Endothelial cell of umbilical vein (primary cell): ENCODE results near the gene PLA2G1B. TPM values are rescaled to one million over a fixed set of nuclear protein-coding genes. Genes with fewer than 3 reads are reported as not detected.

Experiments
- BruUV-seq: library from RNA; stranded (reverse); fragments of 400-500 nt; replicated peaks from 2 replicates; lab custom pipeline; 2021; lab: Mats Ljungman, UMichigan
- CTCF ChIA-PET: fragments of 300-600, 350-600 bp; sonication (Branson Sonifier 250); formaldehyde crosslinking; loops from one replicate; lab custom pipeline; 2021; ENCODE audit warnings: antibody characterized with exemption, inconsistent platforms; lab: Charles Lee
- POLR2A ChIA-PET: fragments of 300-600, 350-600 bp; sonication (Branson Sonifier 250); formaldehyde crosslinking; loops from one replicate; lab custom pipeline; 2021; ENCODE audit warnings: antibody characterized with exemption, inconsistent platforms; lab: Charles Lee
- DNase-seq: peaks from one replicate; pipeline ENCODE4 v3.0.0-alpha.2; 2011; ENCODE audit warnings: low read depth, low spot score
- FAIRE-seq: peaks from 2 replicates; lab custom pipeline; 2011; peaks lifted over from hg19 to GRCh38; lab: Jason Lieb, UNC
- H2AFZ ChIP-seq: 2 replicates; pipeline ENCODE4 v1.6.0; 2012; ENCODE audit warnings: low read depth, low read length, control low read depth, inconsistent platforms
- H3K27ac ChIP-seq: 2 replicates; pipeline ENCODE4 v1.5.1; 2011; ENCODE audit warnings: low read depth, mild to moderate bottlenecking, control low read depth, low read length, moderate library complexity; ENCODE audit not compliant: insufficient read depth
- H3K27me3 ChIP-seq, 2 experiments: 2 replicates each; pipeline versions ENCODE4 v1.6.0 to v1.6.1; 2011; ENCODE audit warnings: low read length in 2 of 2, mixed read lengths in 1 of 2; ENCODE audit not compliant: control insufficient read depth in 2 of 2, insufficient read depth in 2 of 2
- H3K36me3 ChIP-seq, 2 experiments: 2 replicates in 1 of 2; 3 replicates in 1 of 2; pipeline ENCODE4 v1.5.1; 2011; ENCODE audit warnings: low read length in 2 of 2, mild to moderate bottlenecking in 1 of 2, moderate library complexity in 1 of 2; ENCODE audit not compliant: control insufficient read depth in 2 of 2, insufficient read depth in 2 of 2; ENCODE audit errors: extremely low read depth in 1 of 2
- H3K4me1 ChIP-seq: 3 replicates; pipeline ENCODE4 v1.5.1; 2011; ENCODE audit warnings: mild to moderate bottlenecking, low read length; ENCODE audit not compliant: control insufficient read depth, insufficient read depth; ENCODE audit errors: extremely low read depth
- H3K4me2 ChIP-seq: 2 replicates; pipeline ENCODE4 v1.6.1; 2011; ENCODE audit warnings: low read length, control low read depth, mixed read lengths; ENCODE audit not compliant: insufficient read depth
- H3K4me3 ChIP-seq, 3 experiments: fragments of 200-600 bp in 1 of 3; sonication (generic), shearing (Covaris generic) in 1 of 3; replicated peaks in 1 of 3; 2 replicates each; pipeline ENCODE4 v1.5.1; 2011 to 2016; ENCODE audit warnings: control low read depth in 3 of 3, low read length in 3 of 3, mild to moderate bottlenecking in 2 of 3, inconsistent platforms in 1 of 3, low read depth in 1 of 3, moderate library complexity in 1 of 3; ENCODE audit not compliant: insufficient read depth in 1 of 3
- H3K79me2 ChIP-seq: 2 replicates; pipeline ENCODE4 v1.6.0; 2012; ENCODE audit warnings: low read length, inconsistent platforms; ENCODE audit not compliant: control insufficient read depth, insufficient read depth
- H3K9ac ChIP-seq: replicated peaks from 2 replicates; pipeline ENCODE3; 2011; ENCODE audit warnings: low read length, control low read depth; ENCODE audit not compliant: insufficient read depth; ENCODE audit errors: extremely low read depth
- H3K9me1 ChIP-seq: replicated peaks from 3 replicates; pipeline ENCODE4 v1.6.0; 2011; ENCODE audit warnings: mild to moderate bottlenecking, low read length; ENCODE audit not compliant: control insufficient read depth, insufficient read depth; ENCODE audit errors: extremely low read depth
- H3K9me3 ChIP-seq: replicated peaks from 2 replicates; pipeline ENCODE4 v1.5.1; 2012; ENCODE audit warnings: low read length, inconsistent platforms; ENCODE audit not compliant: control insufficient read depth, insufficient read depth
- H4K20me1 ChIP-seq: replicated peaks from 2 replicates; pipeline ENCODE3; 2011; ENCODE audit warnings: mild to moderate bottlenecking, low read length; ENCODE audit not compliant: control insufficient read depth, insufficient read depth; ENCODE audit errors: extremely low read depth
- CTCF ChIP-seq, 2 donors: IDR thresholded peaks; 1 replicate in 1 of 2; 2 replicates in 1 of 2; pipeline ENCODE4 v1.5.1; 2011; ENCODE audit warnings: low read length in 2 of 2, mild to moderate bottlenecking in 2 of 2, moderate library complexity in 2 of 2, control low read depth in 1 of 2, inconsistent platforms in 1 of 2, low read depth in 1 of 2; ENCODE audit not compliant: insufficient read depth in 1 of 2; ENCODE audit errors: extremely low read depth in 1 of 2
- EZH2 ChIP-seq: IDR thresholded peaks from 2 replicates; pipeline ENCODE4 v1.6.1; 2012; ENCODE audit warnings: borderline replicate concordance, low read depth, mild to moderate bottlenecking, moderate library complexity, low read length, inconsistent platforms; ENCODE audit not compliant: severe bottlenecking
- FOS ChIP-seq: IDR thresholded peaks from 2 replicates; pipeline ENCODE4 v1.6.1; 2011; ENCODE audit warnings: mild to moderate bottlenecking, low read length, moderate library complexity, borderline replicate concordance; ENCODE audit not compliant: insufficient read depth
- GATA2 ChIP-seq: IDR thresholded peaks from 2 replicates; pipeline ENCODE4 v1.7.0; 2011; ENCODE audit warnings: low read depth, mild to moderate bottlenecking, moderate library complexity, mixed read lengths, low read length; ENCODE audit not compliant: insufficient read length, insufficient read depth
- JUN ChIP-seq: IDR thresholded peaks from 2 replicates; pipeline ENCODE4 v1.6.1; 2011; ENCODE audit warnings: borderline replicate concordance, low read depth; ENCODE audit not compliant: insufficient read length, insufficient read depth
- MYC ChIP-seq: IDR thresholded peaks from one replicate; pipeline ENCODE4 v1.6.1; 2011; ENCODE audit warnings: mild to moderate bottlenecking, low read depth, low read length
- POLR2A ChIP-seq: IDR thresholded peaks from 2 replicates; pipeline ENCODE4 v1.6.1; 2012; ENCODE audit warnings: low read depth, mild to moderate bottlenecking, control low read depth, low read length
- POLR2AphosphoS5 ChIP-seq: IDR thresholded peaks from 2 replicates; pipeline ENCODE4 v1.6.1; 2012; ENCODE audit warnings: low read depth, mild to moderate bottlenecking, control low read depth, low read length, moderate library complexity; ENCODE audit not compliant: insufficient read depth
- dilution Hi-C: fragments of 300-500 bp; cut with MboI; formaldehyde crosslinking; loops from one replicate; pipeline ENCODE4 v1.15.0; 2019; ENCODE audit warnings: low sequenced_read_pairs; ENCODE audit not compliant: extremely low pct_ligation_motif_present
- intact Hi-C: fragments of 100-400 bp; cut with micrococcal nuclease; formaldehyde crosslinking; loops from one replicate; pipeline ENCODE4 v1.10.0; 2022
- polyA plus RNA-seq, 4 experiments: library from polyadenylated mRNA; depleted of rRNA in 3 of 4; stranded (reverse) in 3 of 4; unstranded in 1 of 4; fragments of >200 nt; gene quantifications; 2 replicates each; pipeline versions ENCODE4 v1.2.1 to v1.2.3, GENCODE V29; 2011 to 2012; ENCODE audit warnings: missing spikeins in 1 of 4
- total RNA-seq: library from RNA; stranded (reverse); gene quantifications from 2 replicates; pipeline ENCODE4 v1.2.3, GENCODE V29; 2021
- TF ChIP-seq, protein P1 (sequence below): IDR thresholded peaks from 2 replicates; pipeline ENCODE4 v1.6.1; 2011; ENCODE audit not compliant: insufficient read depth, insufficient read length

The PLA2G1B gene
- total and polyA plus RNA-seq, 2 donors (not counting 3 experiments of a cell fraction or from before 2014, with no cell fraction given) = not detected

DNA sequence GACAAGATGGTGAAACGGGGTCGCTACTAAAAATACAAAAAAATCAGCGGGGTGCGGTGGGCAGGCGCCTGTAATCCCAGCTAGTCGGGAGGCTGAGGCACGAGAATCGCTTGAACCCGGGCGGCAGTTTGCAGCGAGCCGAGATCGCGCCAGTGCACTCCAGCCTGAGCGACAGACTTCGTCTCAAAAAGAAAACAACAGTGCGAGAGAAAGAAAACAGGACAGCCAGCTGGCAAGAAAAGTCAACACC is 35.2 kb downstream of the PLA2G1B start:
- ChIA-PET POLR2A (interaction anchor here (0.5 to 4.9 kb wide), 18 partner anchors 9 to 125 kb away, joined by 3 to 211 read pairs (median 20); partner anchors contain the start of genes PXN, RPLP0 and SIRT4), CTCF (interaction anchor here (1.5 to 4.9 kb wide), 5 partner anchors 10 to 66 kb away, joined by 5 to 99 read pairs (median 47); partner anchors contain the start of genes PXN and SIRT4)
- dilution Hi-C loops = no loop called here
- Histone ChIP-seq H3K9me3 (no peaks in the 10 kb centered on the region), H3K79me2 (no peaks in the 10 kb centered on the region), H3K27ac (peak overlapping the region; percentile 100), H3K9me1 (no peaks in the 10 kb centered on the region), H2AFZ (no peak overlapping the region), H4K20me1 (no peaks in the 10 kb centered on the region), H3K4me3 (peak overlapping the region; percentile 22 to 64 (median 45)), H3K4me1 (peaks cover 9% of the 10 kb centered on the region), H3K4me2 (peak overlapping the region; percentile 80), H3K27me3 (no peaks in the 10 kb centered on the region), H3K9ac (peak overlapping the region; percentile 100), H3K36me3 (no peaks in the 10 kb centered on the region)
- FAIRE-seq (peak; percentile 28), DNase-seq (no peak)
- TF ChIP-seq POLR2AphosphoS5 = no peak
- no peak for TF ChIP-seq POLR2A
- no peak for TF ChIP-seq MYC
- TF ChIP-seq JUN = no peak
- TF ChIP-seq GATA2 = no peak
- no peak for TF ChIP-seq EZH2
- no peak for TF ChIP-seq FOS
- TF ChIP-seq, protein P1, sequence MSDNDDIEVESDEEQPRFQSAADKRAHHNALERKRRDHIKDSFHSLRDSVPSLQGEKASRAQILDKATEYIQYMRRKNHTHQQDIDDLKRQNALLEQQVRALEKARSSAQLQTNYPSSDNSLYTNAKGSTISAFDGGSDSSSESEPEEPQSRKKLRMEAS = no peak
- TF ChIP-seq CTCF (IDR thresholded peaks at IDR 0.05; ENCODE audit: extremely low read depth in 1 of 2, insufficient read depth in 1 of 2, low read depth in 1 of 2, low read length in 2 of 2) = no peak
- intact Hi-C loops = no loop called here
- BruUV-seq = TSS peak; percentile 65
